Uterus (tissue), 4 donors: ENCODE data around the gene TMEM245. TPM values are rescaled to one million over a fixed set of nuclear protein-coding genes. Genes with fewer than 3 reads are reported as not detected.

Source experiments
- DNase-seq, 2 donors: peaks; one replicate each; pipeline ENCODE4 v3.0.0-alpha.2; 2019 to 2020
- H3K27ac ChIP-seq, 2 donors: fragments of 200-600 bp; sonication (generic); 1 replicate in 1 of 2; 2 replicates in 1 of 2; pipeline ENCODE4 v1.5.1; 2016 to 2018
- H3K27me3 ChIP-seq, 2 donors: fragments of 200-600 bp; sonication (generic); one replicate each; pipeline ENCODE4 v1.5.1; 2018 to 2019; ENCODE audit warnings: control low read depth in 1 of 2
- H3K36me3 ChIP-seq, 2 donors: fragments of 200-600 bp; sonication (generic); one replicate each; pipeline ENCODE4 v1.5.1; 2019; ENCODE audit warnings: control low read depth in 1 of 2
- H3K4me1 ChIP-seq, 2 donors: fragments of 200-600 bp; sonication (generic); one replicate each; pipeline ENCODE4 v1.5.1; 2018 to 2019; ENCODE audit warnings: control low read depth in 1 of 2
- H3K4me3 ChIP-seq, 2 donors: fragments of 200-600 bp; sonication (generic); 1 replicate in 1 of 2; 2 replicates in 1 of 2; pipeline ENCODE4 v1.5.1; 2018 to 2019; ENCODE audit warnings: mild to moderate bottlenecking in 1 of 2
- H3K9me3 ChIP-seq, 2 donors: fragments of 200-600 bp; sonication (generic); one replicate each; pipeline ENCODE4 v1.5.1; 2019; ENCODE audit warnings: control low read depth in 1 of 2
- CTCF ChIP-seq, 4 experiments: fragments of 200-600 bp in 2 of 4; fragments of 450-650 bp in 2 of 4; sonication (generic) in 2 of 4; IDR thresholded peaks; one replicate each; pipeline ENCODE4 v1.5.1; 2016 to 2019; ENCODE audit warnings: antibody characterized with exemption in 4 of 4, mild to moderate bottlenecking in 2 of 4, moderate library complexity in 1 of 4
- POLR2A ChIP-seq, 2 donors: fragments of 450-650 bp; IDR thresholded peaks; one replicate each; pipeline ENCODE4 v1.6.1; 2016; ENCODE audit warnings: antibody characterized with exemption in 2 of 2, mild to moderate bottlenecking in 1 of 2, moderate library complexity in 1 of 2
- intact Hi-C: fragments of 100-400 bp; cut with DNase I; formaldehyde crosslinking; loops from one replicate; pipeline ENCODE4 v1.15.1; 2023; ENCODE audit warnings: low total_unique reads
- total RNA-seq, 4 donors: library from RNA; depleted of rRNA in 3 of 4; stranded (reverse); fragments of >200 nt in 3 of 4; gene quantifications; one replicate each; pipeline versions ENCODE4 v1.1.0 to v1.2.4, GENCODE V29; 2014 to 2023
- donor health status: DM: yes; HTN: yes; CAD: no.

TMEM245 gene
- total RNA-seq, 4 donors from 2014 or later, result 59.7 to 80.0 (median 76.0) TPM

GRCh38 chr9:109072133-109072692 lies 47.5 kb downstream of the TMEM245 start:
- no peak for DNase-seq
- intact Hi-C loops, result no loop called here

GRCh38 chr9:109068764-109069163 lies 51.0 kb downstream of the TMEM245 start:
- H3K27me3 ChIP-seq, result no peaks in the 10 kb centered on the region
- no peak for DNase-seq
- H3K4me1 ChIP-seq, result no peaks in the 10 kb centered on the region
- no peak overlapping the region for H3K27ac ChIP-seq
- no peak overlapping the region for H3K4me3 ChIP-seq
- TF ChIP-seq POLR2A (IDR thresholded peaks at IDR 0.05), result no peak
- TF ChIP-seq CTCF (IDR thresholded peaks at IDR 0.05), result no peak
- intact Hi-C loops, result no loop called here
- H3K9me3 ChIP-seq, result no peaks in the 10 kb centered on the region
- H3K36me3 ChIP-seq, result no peaks in the 10 kb centered on the region

More at GRCh38 chr9:109072133-109072692, 47.5 kb downstream of the TMEM245 start:
- no peak overlapping the region for H3K27ac ChIP-seq
- no peaks in the 10 kb centered on the region for H3K27me3 ChIP-seq
- H3K9me3 ChIP-seq, result no peaks in the 10 kb centered on the region
- no peaks in the 10 kb centered on the region for H3K36me3 ChIP-seq
- TF ChIP-seq CTCF (IDR thresholded peaks at IDR 0.05), result no peak
- TF ChIP-seq POLR2A (IDR thresholded peaks at IDR 0.05), result no peak
- no peaks in the 10 kb centered on the region for H3K4me1 ChIP-seq
- H3K4me3 ChIP-seq, result no peak overlapping the region

GRCh38 chr9:109064963-109065702 lies 54.6 kb downstream of the TMEM245 start:
- DNase-seq, result no peak
- Histone ChIP-seq H3K36me3 (no peaks in the 10 kb centered on the region), H3K9me3 (no peaks in the 10 kb centered on the region), H3K27me3 (no peaks in the 10 kb centered on the region), H3K4me3 (no peak overlapping the region), H3K4me1 (no peaks in the 10 kb centered on the region), H3K27ac (no peak overlapping the region)
- TF ChIP-seq POLR2A (IDR thresholded peaks at IDR 0.05), result no peak
- TF ChIP-seq CTCF (IDR thresholded peaks at IDR 0.05), result no peak
- intact Hi-C loops, result no loop called here

- Histone ChIP-seq H3K27me3 (no peaks in the 10 kb centered on the region), H3K4me1 (no peaks in the 10 kb centered on the region), H3K36me3 (no peaks in the 10 kb centered on the region), H3K9me3 (no peaks in the 10 kb centered on the region), H3K27ac (no peak overlapping the region), H3K4me3 (no peak overlapping the region)
- TF ChIP-seq CTCF (IDR thresholded peaks at IDR 0.05), result no peak
- TF ChIP-seq POLR2A (IDR thresholded peaks at IDR 0.05), result no peak
- intact Hi-C loops, result no loop called here
- DNase-seq, result no peak
These were observed 56.0 kb downstream of the TMEM245 start for GRCh38 chr9:109063760-109064159.

- TF ChIP-seq CTCF (IDR thresholded peaks at IDR 0.05), result no peak
- TF ChIP-seq POLR2A (IDR thresholded peaks at IDR 0.05), result no peak
- Histone ChIP-seq H3K27me3 (no peaks in the 10 kb centered on the region), H3K4me3 (no peak overlapping the region), H3K27ac (no peak overlapping the region), H3K9me3 (no peaks in the 10 kb centered on the region), H3K36me3 (no peaks in the 10 kb centered on the region), H3K4me1 (no peaks in the 10 kb centered on the region)
- intact Hi-C loops, result no loop called here
- no peak for DNase-seq
These were observed 57.2 kb downstream of the TMEM245 start for GRCh38 chr9:109062543-109062942.
